ENCODE results near the gene PIK3CB.

Gene PIK3CB

DNA sequence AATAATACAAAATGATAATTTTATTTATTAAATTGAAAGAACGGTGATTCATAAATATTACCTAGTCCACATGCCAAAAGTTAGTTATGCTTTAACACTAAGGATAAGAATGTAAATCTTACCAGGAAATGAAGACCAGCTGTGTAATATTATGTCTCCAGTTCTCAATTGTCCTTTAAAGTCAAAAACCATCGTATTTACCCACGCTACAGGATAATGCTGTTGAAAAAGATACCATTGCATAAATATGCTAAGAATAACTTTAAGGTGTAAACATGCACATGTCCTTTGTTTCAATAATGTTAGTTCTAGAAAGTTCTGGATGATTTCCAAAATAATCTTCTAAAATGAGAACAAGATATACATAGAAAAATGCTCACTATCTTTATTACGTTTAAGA is 122.6 kb downstream of the PIK3CB start:
- Histone ChIP-seq H2AFZ (ENCODE audit: low read length, unreplicated experiment) (no peak overlapping the region), H3K27me3 (ENCODE audit: insufficient read depth, low read length) (no peaks in the 10 kb centered on the region), H3K36me3 (ENCODE audit: insufficient read depth, low read length) (peaks cover 11% of the 10 kb centered on the region; the same call in 1 of the 2 replicates), H3K4me1 (ENCODE audit: control insufficient read depth, insufficient read depth, low read length, unreplicated experiment) (no peaks in the 10 kb centered on the region), H3K27ac (ENCODE audit: low read depth, low read length) (no peak overlapping the region), H3K4me3 (ENCODE audit: low read depth, low read length) (no peak overlapping the region), H3K79me2 (ENCODE audit: control insufficient read depth, insufficient read depth, low read length, unreplicated experiment) (no peaks in the 10 kb centered on the region)

DNA sequence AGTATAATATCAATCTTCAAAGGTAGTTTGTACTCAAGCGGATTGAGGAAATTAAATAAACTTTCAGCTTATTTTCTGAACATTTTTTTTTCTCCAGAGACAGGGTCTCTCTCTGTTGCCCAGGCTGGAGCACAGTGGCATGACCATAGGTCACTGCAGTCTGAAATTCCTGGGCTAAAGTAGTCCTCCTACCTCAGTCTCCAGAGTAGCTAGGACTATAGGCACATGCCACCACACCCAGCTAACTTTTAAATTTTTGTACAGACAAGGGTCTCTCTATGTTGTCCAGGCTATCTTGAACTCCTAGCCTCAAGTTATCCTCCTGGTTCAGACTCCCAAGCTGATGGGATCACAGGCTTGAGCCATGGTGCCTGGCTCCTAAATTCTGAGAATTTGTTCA is 129.1 kb downstream of the PIK3CB start:
- Histone ChIP-seq H3K36me3 (ENCODE audit: insufficient read depth, low read length) (peaks cover 14% of the 10 kb centered on the region; the same call in 1 of the 2 replicates), H3K4me1 (ENCODE audit: control insufficient read depth, insufficient read depth, low read length, unreplicated experiment) (no peaks in the 10 kb centered on the region), H3K79me2 (ENCODE audit: control insufficient read depth, insufficient read depth, low read length, unreplicated experiment) (no peaks in the 10 kb centered on the region), H2AFZ (ENCODE audit: low read length, unreplicated experiment) (no peak overlapping the region), H3K4me3 (ENCODE audit: low read depth, low read length) (no peak overlapping the region), H3K27ac (ENCODE audit: low read depth, low read length) (no peak overlapping the region), H3K27me3 (ENCODE audit: insufficient read depth, low read length) (no peaks in the 10 kb centered on the region)

DNA sequence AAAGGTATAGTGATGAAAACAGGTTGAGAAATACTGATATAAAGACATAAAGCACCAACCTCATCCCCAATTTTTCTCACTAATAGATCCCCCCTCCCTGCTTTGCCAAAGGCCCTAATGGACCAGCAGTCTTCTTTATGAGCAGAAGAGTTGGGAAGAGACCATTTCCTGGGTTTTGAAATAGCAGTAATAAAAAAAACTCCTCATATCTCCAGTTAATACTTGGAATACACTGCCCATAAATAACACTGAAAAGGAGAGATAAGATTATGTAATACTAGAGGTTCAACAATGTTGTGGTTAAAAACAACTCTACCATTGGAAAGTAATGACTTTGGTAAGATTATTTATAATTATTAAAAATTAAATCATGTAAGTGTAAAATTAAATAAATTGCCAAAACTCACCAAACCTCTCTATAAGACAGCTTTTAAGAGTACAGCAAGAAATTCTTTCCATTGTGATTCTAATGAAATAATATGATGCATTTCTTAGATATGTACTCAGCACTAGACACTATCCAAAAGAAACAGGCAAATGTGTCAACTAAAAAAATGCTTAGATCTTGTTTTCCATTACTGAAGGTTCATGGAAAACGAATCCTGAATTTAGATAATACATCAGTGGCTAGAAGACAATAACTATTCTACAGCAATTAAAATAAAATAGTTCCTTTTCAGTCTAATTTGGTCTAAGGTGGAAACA is 137.9 kb downstream of the PIK3CB start:
- Histone ChIP-seq H3K79me2 (ENCODE audit: control insufficient read depth, insufficient read depth, low read length, unreplicated experiment) (no peaks in the 10 kb centered on the region), H3K4me1 (ENCODE audit: control insufficient read depth, insufficient read depth, low read length, unreplicated experiment) (peaks cover 20% of the 10 kb centered on the region), H2AFZ (ENCODE audit: low read length, unreplicated experiment) (no peak overlapping the region), H3K4me3 (ENCODE audit: low read depth, low read length) (no peak overlapping the region), H3K36me3 (ENCODE audit: insufficient read depth, low read length) (no peaks in the 10 kb centered on the region), H3K27me3 (ENCODE audit: insufficient read depth, low read length) (no peaks in the 10 kb centered on the region), H3K27ac (ENCODE audit: low read depth, low read length) (no peak overlapping the region)

DNA sequence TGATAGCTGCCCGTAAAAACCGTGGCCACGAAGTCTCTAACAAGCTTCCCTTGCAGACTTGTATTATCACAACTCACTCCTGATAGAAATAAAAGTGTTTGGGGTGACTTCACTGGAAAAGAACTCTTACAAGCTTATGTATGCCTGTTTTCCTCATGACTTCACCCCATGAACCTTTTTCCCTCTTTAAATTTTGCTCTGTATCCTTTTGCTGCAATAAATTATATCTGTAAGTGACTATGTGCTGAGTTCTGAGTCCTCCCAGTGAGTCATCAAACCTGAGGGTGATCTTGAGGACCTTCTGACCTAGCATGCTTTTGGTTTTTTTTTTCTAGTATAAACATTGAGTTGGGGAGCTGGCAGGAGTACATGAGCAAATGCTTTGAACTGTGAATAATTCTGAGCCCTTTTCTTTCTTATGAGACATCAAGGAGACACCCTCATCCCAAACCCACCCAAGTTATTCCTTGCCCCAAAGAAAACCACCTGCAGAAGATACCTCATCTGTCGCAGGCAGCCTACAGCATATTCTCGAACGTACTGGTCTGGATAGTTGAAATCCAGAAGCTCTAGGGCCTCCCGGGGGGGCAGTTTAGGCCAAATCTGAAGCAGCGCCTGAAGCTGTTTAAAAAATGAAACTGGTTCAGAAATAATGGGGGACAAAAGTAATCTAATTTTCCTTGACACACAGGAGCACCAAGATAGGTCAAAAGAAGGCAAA is 140.3 kb downstream of the PIK3CB start:
- Histone ChIP-seq H3K27ac (ENCODE audit: low read depth, low read length) (peak overlapping the region; percentile 53), H2AFZ (ENCODE audit: low read length, unreplicated experiment) (no peak overlapping the region), H3K36me3 (ENCODE audit: insufficient read depth, low read length) (no peaks in the 10 kb centered on the region), H3K4me1 (ENCODE audit: control insufficient read depth, insufficient read depth, low read length, unreplicated experiment) (peaks cover 20% of the 10 kb centered on the region), H3K79me2 (ENCODE audit: control insufficient read depth, insufficient read depth, low read length, unreplicated experiment) (no peaks in the 10 kb centered on the region), H3K27me3 (ENCODE audit: insufficient read depth, low read length) (no peaks in the 10 kb centered on the region), H3K4me3 (ENCODE audit: low read depth, low read length) (peak overlapping the region; percentile 40)

DNA sequence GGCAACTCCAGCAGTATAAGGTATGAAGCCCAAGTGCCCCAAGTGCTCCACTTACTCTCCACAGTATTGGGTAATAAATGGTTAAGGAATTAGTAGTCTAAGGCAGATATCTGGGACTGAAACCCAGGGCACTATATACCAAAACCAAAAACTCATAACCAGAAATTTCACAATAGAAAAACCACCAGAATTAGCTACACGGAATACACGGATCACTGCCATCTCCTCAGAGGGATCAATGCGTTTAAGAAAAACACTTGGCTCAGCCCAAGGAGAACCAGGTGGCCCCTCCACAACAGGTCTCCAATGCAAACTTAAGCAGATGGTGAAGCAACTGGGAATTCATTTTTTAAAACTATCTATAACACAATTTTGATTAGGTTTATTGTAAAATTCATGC is 142.6 kb downstream of the PIK3CB start:
- Histone ChIP-seq H3K27ac (ENCODE audit: low read depth, low read length) (no peak overlapping the region), H3K4me1 (ENCODE audit: control insufficient read depth, insufficient read depth, low read length, unreplicated experiment) (peaks cover 25% of the 10 kb centered on the region), H2AFZ (ENCODE audit: low read length, unreplicated experiment) (no peak overlapping the region), H3K79me2 (ENCODE audit: control insufficient read depth, insufficient read depth, low read length, unreplicated experiment) (no peaks in the 10 kb centered on the region), H3K4me3 (ENCODE audit: low read depth, low read length) (no peak overlapping the region), H3K36me3 (ENCODE audit: insufficient read depth, low read length) (no peaks in the 10 kb centered on the region), H3K27me3 (ENCODE audit: insufficient read depth, low read length) (no peaks in the 10 kb centered on the region)

DNA sequence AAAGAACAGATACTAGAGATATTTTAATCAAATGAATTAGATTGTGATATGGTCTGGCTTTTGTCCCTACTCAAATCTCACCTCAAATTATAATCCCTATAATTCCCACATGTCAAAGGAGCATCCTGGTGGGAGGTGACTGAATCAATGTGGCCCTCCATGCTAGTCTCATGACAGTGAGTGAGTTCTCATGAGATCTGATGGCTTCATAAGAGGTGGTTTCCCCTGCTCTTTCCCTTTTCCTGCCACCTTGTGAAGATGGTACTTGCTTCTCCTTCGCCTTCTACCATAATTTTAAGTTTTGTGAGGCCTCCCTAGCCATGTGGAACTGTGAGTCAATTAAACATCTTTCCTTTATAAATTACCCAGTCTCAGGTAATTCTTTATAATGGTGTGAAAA is 143.4 kb downstream of the PIK3CB start:
- Histone ChIP-seq H3K27ac (ENCODE audit: low read depth, low read length) (no peak overlapping the region), H3K4me3 (ENCODE audit: low read depth, low read length) (no peak overlapping the region), H3K4me1 (ENCODE audit: control insufficient read depth, insufficient read depth, low read length, unreplicated experiment) (peaks cover 29% of the 10 kb centered on the region), H3K79me2 (ENCODE audit: control insufficient read depth, insufficient read depth, low read length, unreplicated experiment) (no peaks in the 10 kb centered on the region), H3K36me3 (ENCODE audit: insufficient read depth, low read length) (no peaks in the 10 kb centered on the region), H3K27me3 (ENCODE audit: insufficient read depth, low read length) (no peaks in the 10 kb centered on the region), H2AFZ (ENCODE audit: low read length, unreplicated experiment) (no peak overlapping the region)

DNA sequence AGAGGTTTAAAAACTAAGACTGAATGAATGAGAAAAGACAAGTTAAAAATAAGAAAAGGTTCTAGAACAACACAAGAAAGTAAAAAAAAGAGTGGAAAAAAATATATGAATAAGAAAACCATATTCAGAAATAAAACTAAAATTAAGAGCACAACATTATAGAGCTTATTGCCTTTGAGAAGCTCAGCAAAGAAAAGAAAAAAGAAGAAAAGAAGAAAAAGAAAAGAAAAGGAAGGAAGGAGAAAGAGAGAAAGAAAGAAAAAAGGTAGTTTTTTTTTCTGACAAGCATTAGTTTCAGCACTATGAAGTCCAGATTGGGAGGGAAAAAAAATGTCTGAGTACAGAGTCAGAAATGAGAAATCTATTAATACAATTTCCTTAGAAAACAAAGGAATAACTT is 144.7 kb downstream of the PIK3CB start:
- Histone ChIP-seq H3K79me2 (ENCODE audit: control insufficient read depth, insufficient read depth, low read length, unreplicated experiment) (no peaks in the 10 kb centered on the region), H3K27me3 (ENCODE audit: insufficient read depth, low read length) (no peaks in the 10 kb centered on the region), H3K4me1 (ENCODE audit: control insufficient read depth, insufficient read depth, low read length, unreplicated experiment) (peaks cover 27% of the 10 kb centered on the region), H2AFZ (ENCODE audit: low read length, unreplicated experiment) (no peak overlapping the region), H3K4me3 (ENCODE audit: low read depth, low read length) (no peak overlapping the region), H3K36me3 (ENCODE audit: insufficient read depth, low read length) (no peaks in the 10 kb centered on the region), H3K27ac (ENCODE audit: low read depth, low read length) (no peak overlapping the region)

DNA sequence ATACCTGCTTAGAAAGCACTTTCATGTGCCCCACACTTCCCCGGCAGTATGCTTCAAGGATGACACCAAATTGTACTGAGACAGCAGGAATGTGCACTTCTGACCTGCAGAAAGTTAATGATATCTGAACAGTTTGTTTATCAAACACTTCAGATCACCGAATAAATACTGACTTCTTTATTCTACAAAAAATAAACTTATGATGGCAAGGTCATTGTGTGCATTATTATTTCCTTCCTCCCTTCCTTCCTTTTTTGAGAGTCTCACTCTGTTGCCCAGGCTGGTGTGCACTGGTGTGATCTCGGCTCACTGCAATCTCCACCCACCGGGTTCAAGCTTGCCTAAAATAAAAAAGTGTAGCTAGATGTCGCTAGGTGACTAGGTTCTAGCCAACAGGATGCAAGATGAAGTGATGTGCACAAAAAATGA is 145.8 kb downstream of the PIK3CB start:
- Histone ChIP-seq H3K4me3 (ENCODE audit: low read depth, low read length) (no peak overlapping the region), H3K36me3 (ENCODE audit: insufficient read depth, low read length) (no peaks in the 10 kb centered on the region), H3K79me2 (ENCODE audit: control insufficient read depth, insufficient read depth, low read length, unreplicated experiment) (no peaks in the 10 kb centered on the region), H2AFZ (ENCODE audit: low read length, unreplicated experiment) (no peak overlapping the region), H3K27ac (ENCODE audit: low read depth, low read length) (no peak overlapping the region), H3K27me3 (ENCODE audit: insufficient read depth, low read length) (no peaks in the 10 kb centered on the region), H3K4me1 (ENCODE audit: control insufficient read depth, insufficient read depth, low read length, unreplicated experiment) (peaks cover 18% of the 10 kb centered on the region)

DNA sequence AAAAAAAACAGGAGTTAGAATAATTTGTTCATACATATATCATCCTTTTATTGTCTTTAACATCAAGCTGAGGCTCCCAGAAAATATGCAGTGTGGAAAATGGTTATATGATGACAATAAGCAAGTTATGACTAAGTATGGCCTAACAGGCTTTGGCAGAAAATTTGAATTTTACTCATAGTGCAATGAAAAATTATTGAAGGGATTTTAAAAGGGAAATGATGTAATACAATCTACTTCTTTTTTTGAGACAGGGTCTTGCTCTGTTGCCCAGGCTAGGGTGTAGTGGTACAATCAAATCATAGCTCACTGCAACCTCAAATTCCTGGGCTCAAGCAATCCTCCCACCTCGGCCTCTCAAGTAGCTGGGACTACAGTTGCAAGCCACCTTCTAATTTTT is 147.5 kb downstream of the PIK3CB start:
- no peaks in the 10 kb centered on the region for H3K36me3 ChIP-seq (ENCODE audit: insufficient read depth, low read length)
- no peaks in the 10 kb centered on the region for H3K27me3 ChIP-seq (ENCODE audit: insufficient read depth, low read length)
- H3K4me3 ChIP-seq (ENCODE audit: low read depth, low read length): no peak overlapping the region
- H3K79me2 ChIP-seq (ENCODE audit: control insufficient read depth, insufficient read depth, low read length, unreplicated experiment): no peaks in the 10 kb centered on the region
- H3K27ac ChIP-seq (ENCODE audit: low read depth, low read length): peak overlapping the region; percentile 62
- peaks cover 13% of the 10 kb centered on the region for H3K4me1 ChIP-seq (ENCODE audit: control insufficient read depth, insufficient read depth, low read length, unreplicated experiment)
- no peak overlapping the region for H2AFZ ChIP-seq (ENCODE audit: low read length, unreplicated experiment)

DNA sequence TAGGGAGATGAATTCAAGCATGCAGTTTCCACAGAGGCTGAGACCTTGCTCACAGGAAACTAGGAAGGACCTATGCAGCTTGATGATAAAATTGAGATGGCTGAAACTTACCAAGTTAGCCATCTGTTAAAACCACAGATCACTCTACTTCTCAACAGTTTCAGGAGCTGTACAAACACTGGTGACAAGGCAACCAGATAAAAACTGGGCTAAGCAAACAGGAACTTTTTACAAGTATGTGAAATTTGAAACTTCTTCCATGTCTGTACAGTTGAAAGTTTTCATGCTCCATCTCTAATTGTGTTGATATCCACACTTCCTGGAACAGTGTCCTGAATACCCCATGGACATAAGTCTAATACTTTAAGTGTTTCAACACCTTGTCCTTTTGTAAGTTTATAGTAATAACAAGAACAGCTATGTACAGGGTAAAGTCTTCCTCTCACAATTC is 147.9 kb downstream of the PIK3CB start:
- Histone ChIP-seq H2AFZ (ENCODE audit: low read length, unreplicated experiment) (no peak overlapping the region), H3K79me2 (ENCODE audit: control insufficient read depth, insufficient read depth, low read length, unreplicated experiment) (no peaks in the 10 kb centered on the region), H3K27ac (ENCODE audit: low read depth, low read length) (peak overlapping the region; percentile 62), H3K4me1 (ENCODE audit: control insufficient read depth, insufficient read depth, low read length, unreplicated experiment) (peaks cover 13% of the 10 kb centered on the region), H3K4me3 (ENCODE audit: low read depth, low read length) (no peak overlapping the region), H3K27me3 (ENCODE audit: insufficient read depth, low read length) (no peaks in the 10 kb centered on the region), H3K36me3 (ENCODE audit: insufficient read depth, low read length) (no peaks in the 10 kb centered on the region)

DNA sequence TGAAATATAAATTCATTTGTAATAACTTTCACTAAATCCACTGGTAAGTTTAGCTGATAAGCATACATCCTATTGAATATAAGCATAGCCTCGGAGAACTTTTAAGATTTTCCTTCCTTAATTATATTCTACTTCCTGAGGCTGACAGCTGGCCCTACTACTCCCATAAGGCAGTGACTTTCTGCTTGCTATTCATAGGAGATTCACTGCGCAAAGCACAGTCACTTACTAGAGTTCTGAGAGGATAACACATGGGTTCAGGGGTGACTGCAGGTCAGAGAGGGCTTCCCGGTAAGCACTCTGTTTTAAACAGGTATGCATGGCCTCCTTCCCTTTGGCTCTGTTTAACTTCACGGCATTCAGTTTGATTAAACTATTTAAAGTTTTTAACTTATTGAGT is 150.3 kb downstream of the PIK3CB start:
- Histone ChIP-seq H3K4me1 (ENCODE audit: control insufficient read depth, insufficient read depth, low read length, unreplicated experiment) (peaks cover 13% of the 10 kb centered on the region), H3K36me3 (ENCODE audit: insufficient read depth, low read length) (no peaks in the 10 kb centered on the region; the same call in 1 of the 2 replicates), H2AFZ (ENCODE audit: low read length, unreplicated experiment) (no peak overlapping the region), H3K4me3 (ENCODE audit: low read depth, low read length) (no peak overlapping the region), H3K27me3 (ENCODE audit: insufficient read depth, low read length) (no peaks in the 10 kb centered on the region), H3K79me2 (ENCODE audit: control insufficient read depth, insufficient read depth, low read length, unreplicated experiment) (no peaks in the 10 kb centered on the region), H3K27ac (ENCODE audit: low read depth, low read length) (no peak overlapping the region)
